Neural progenitor cell (in vitro differentiated cells): ENCODE results near the gene SRPK3. TPM values are rescaled to one million over a fixed set of nuclear protein-coding genes. Genes with fewer than 3 reads are reported as not detected.

ENCODE experiments used
- DNase-seq: peaks from one replicate; pipeline ENCODE4 v3.0.0-alpha.2; 2016; ENCODE audit warnings: low spot score
- H2AFZ ChIP-seq: fragments of 200-600 bp; sonication (generic); replicated peaks from 2 replicates; pipeline ENCODE4 v1.6.1; 2016; ENCODE audit warnings: antibody characterized with exemption
- H3F3A ChIP-seq: fragments of 200-600 bp; sonication (generic); 2 replicates; pipeline ENCODE4 v1.6.1; 2016; ENCODE audit warnings: antibody characterized with exemption, low read depth
- H3K27ac ChIP-seq: fragments of 200-600 bp; sonication (generic); 2 replicates; pipeline ENCODE4 v1.5.1; 2016; ENCODE audit warnings: mild to moderate bottlenecking
- H3K27me3 ChIP-seq: fragments of 200-600 bp; sonication (generic); 2 replicates; pipeline ENCODE4 v1.6.1; 2016; ENCODE audit warnings: mild to moderate bottlenecking, moderate library complexity
- H3K36me3 ChIP-seq: fragments of 200-600 bp; sonication (generic); 2 replicates; pipeline ENCODE4 v1.5.1; 2016
- H3K4me1 ChIP-seq: fragments of 200-600 bp; sonication (generic); 2 replicates; pipeline ENCODE4 v1.6.1; 2016; ENCODE audit warnings: mixed run types
- H3K4me2 ChIP-seq: fragments of 200-600 bp; sonication (generic); 2 replicates; pipeline ENCODE4 v1.6.1; 2016
- H3K4me3 ChIP-seq: fragments of 200-600 bp; sonication (generic); 2 replicates; pipeline ENCODE4 v1.5.1; 2016
- H3K79me2 ChIP-seq: fragments of 200-600 bp; sonication (generic); 2 replicates; pipeline ENCODE4 v1.6.1; 2016; ENCODE audit warnings: low read depth
- H3K9ac ChIP-seq: fragments of 200-600 bp; sonication (generic); 2 replicates; pipeline ENCODE4 v1.6.1; 2016
- H3K9me3 ChIP-seq: fragments of 200-600 bp; sonication (generic); 2 replicates; pipeline ENCODE4 v1.5.1; 2016; ENCODE audit warnings: low read depth
- H4K20me1 ChIP-seq: fragments of 200-600 bp; sonication (generic); 2 replicates; pipeline ENCODE4 v1.6.1; 2016; ENCODE audit warnings: low read depth
- H3K27ac Mint-ChIP-seq: 3 replicates; pipeline ENCODE4 v1.8.0; 2021; ENCODE audit warnings: mixed read lengths
- H3K27me3 Mint-ChIP-seq: 2 replicates; pipeline ENCODE4 v1.8.0; 2022; ENCODE audit warnings: low read depth, mild to moderate bottlenecking, inconsistent platforms, moderate library complexity, mixed read lengths; ENCODE audit not compliant: insufficient read depth
- H3K36me3 Mint-ChIP-seq: 3 replicates; pipeline ENCODE4 v1.8.0; 2021; ENCODE audit warnings: mixed read lengths
- H3K4me1 Mint-ChIP-seq: 3 replicates; pipeline ENCODE4 v1.8.0; 2021; ENCODE audit warnings: mixed read lengths
- H3K4me3 Mint-ChIP-seq: 3 replicates; pipeline ENCODE4 v1.8.0; 2021; ENCODE audit warnings: mild to moderate bottlenecking, moderate library complexity, mixed read lengths
- H3K9me3 Mint-ChIP-seq: 3 replicates; pipeline ENCODE4 v1.8.0; 2020; ENCODE audit warnings: mixed read lengths
- CTCF ChIP-seq: fragments of 200-600 bp; sonication (generic); IDR thresholded peaks from 2 replicates; pipeline ENCODE4 v1.5.1; 2017; ENCODE audit warnings: antibody characterized with exemption, mild to moderate bottlenecking
- EZH2 ChIP-seq: fragments of 200-600 bp; sonication (generic); IDR thresholded peaks from 2 replicates; pipeline ENCODE4 v1.6.1; 2017; ENCODE audit warnings: antibody characterized with exemption, mild to moderate bottlenecking, moderate library complexity
- EZH2phosphoT487 ChIP-seq: fragments of 200-600 bp; sonication (generic); IDR thresholded peaks from 2 replicates; pipeline ENCODE4 v1.6.1; 2017; ENCODE audit warnings: antibody characterized with exemption
- total RNA-seq: library from RNA; depleted of rRNA; stranded (reverse); fragments of >200 nt; gene quantifications from 2 replicates; pipeline ENCODE4 v1.2.3, GENCODE V29; 2015; ENCODE audit warnings: low replicate concordance

The SRPK3 gene
- not detected in 2 replicates for total RNA-seq

- H3K27ac Mint-ChIP-seq = no peak within 1 kb of the TSS
Observed at GRCh38 chrX:153780678-153781427, at the start of gene SRPK3. Gene SRPK3 (plus strand): TSS chrX:153781041. CDS start chrX:153781087, 46 bp downstream.

GRCh38 chrX:153731117-153731844 is 49.6 kb upstream of the SRPK3 start:
- H3K9me3 Mint-ChIP-seq = peaks cover 40% of the 10 kb centered on the region
- H3K4me3 Mint-ChIP-seq = no peak overlapping the region

More at GRCh38 chrX:153780678-153781427, at the start of gene SRPK3:
- Histone ChIP-seq H2AFZ (no peak within 1 kb of the TSS), H3K27me3 (no peaks in the 10 kb centered on the region), H3K9me3 (no peaks in the 10 kb centered on the region), H3K36me3 (no peaks in the 10 kb centered on the region), H3K27ac (no peak within 1 kb of the TSS), H3K4me2 (no peak within 1 kb of the TSS), H4K20me1 (no peaks in the 10 kb centered on the region), H3K4me1 (no peaks in the 10 kb centered on the region), H3K4me3 (no peak within 1 kb of the TSS), H3K9ac (no peak within 1 kb of the TSS), H3K79me2 (no peaks in the 10 kb centered on the region), H3F3A (no peaks in the 10 kb centered on the region)
- peaks cover 8% of the 10 kb centered on the region for H3K4me1 Mint-ChIP-seq
- no peaks in the 10 kb centered on the region for H3K36me3 Mint-ChIP-seq
- no peak for TF ChIP-seq EZH2phosphoT487
- no peak for TF ChIP-seq EZH2
- no peak for TF ChIP-seq CTCF
- H3K27me3 Mint-ChIP-seq = peaks cover 3% of the 10 kb centered on the region
- peak within 1 kb of the TSS; percentile 59 for H3K4me3 Mint-ChIP-seq
- H3K9me3 Mint-ChIP-seq = peaks cover 8% of the 10 kb centered on the region
- DNase-seq = no peak

GRCh38 chrX:153731845-153732215 is 49.0 kb upstream of the SRPK3 start:
- H2AFZ ChIP-seq = no peak overlapping the region
- no peak for DNase-seq
- H3K79me2 ChIP-seq = no peaks in the 10 kb centered on the region
- no peaks in the 10 kb centered on the region for H3F3A ChIP-seq
- H3K4me2 ChIP-seq = no peak overlapping the region
- peaks cover 18% of the 10 kb centered on the region for H3K36me3 Mint-ChIP-seq
- H3K27me3 Mint-ChIP-seq = peaks cover 3% of the 10 kb centered on the region
- peaks cover 17% of the 10 kb centered on the region for H3K4me1 Mint-ChIP-seq
- no peak overlapping the region for H3K4me3 ChIP-seq
- peaks cover 4% of the 10 kb centered on the region for H3K4me1 ChIP-seq
- H3K9ac ChIP-seq = no peak overlapping the region
- H3K27ac Mint-ChIP-seq = no peak overlapping the region
- no peak overlapping the region for H3K27ac ChIP-seq
- H3K9me3 Mint-ChIP-seq = peaks cover 43% of the 10 kb centered on the region
- no peak overlapping the region for H3K4me3 Mint-ChIP-seq
- TF ChIP-seq CTCF = no peak
- no peak for TF ChIP-seq EZH2
- TF ChIP-seq EZH2phosphoT487 = no peak
- H3K27me3 ChIP-seq = no peaks in the 10 kb centered on the region
- H3K9me3 ChIP-seq = no peaks in the 10 kb centered on the region
- H3K36me3 ChIP-seq = no peaks in the 10 kb centered on the region
- H4K20me1 ChIP-seq = peaks cover 11% of the 10 kb centered on the region

More at GRCh38 chrX:153731117-153731844, 49.6 kb upstream of the SRPK3 start:
- no peaks in the 10 kb centered on the region for H3K79me2 ChIP-seq
- no peak overlapping the region for H3K4me3 ChIP-seq
- no peak for DNase-seq
- no peak for TF ChIP-seq CTCF
- TF ChIP-seq EZH2phosphoT487 = no peak
- TF ChIP-seq EZH2 = no peak
- H3K36me3 ChIP-seq = no peaks in the 10 kb centered on the region
- Mint-ChIP-seq H3K27me3 (peaks cover 3% of the 10 kb centered on the region), H3K27ac (no peak overlapping the region), H3K4me1 (peaks cover 18% of the 10 kb centered on the region), H3K36me3 (peaks cover 18% of the 10 kb centered on the region)
- H3K9ac ChIP-seq = no peak overlapping the region
- H4K20me1 ChIP-seq = peaks cover 14% of the 10 kb centered on the region
- H2AFZ ChIP-seq = no peak overlapping the region
- no peaks in the 10 kb centered on the region for H3F3A ChIP-seq
- H3K4me2 ChIP-seq = no peak overlapping the region
- no peak overlapping the region for H3K27ac ChIP-seq
- H3K9me3 ChIP-seq = no peaks in the 10 kb centered on the region
- peaks cover 4% of the 10 kb centered on the region for H3K4me1 ChIP-seq
- H3K27me3 ChIP-seq = no peaks in the 10 kb centered on the region
